NCI-H2107 treated with DMSO at 0.1 percent for 48 hours (cell line): ENCODE results near the gene VMA21.

Experiments
- DNase-seq: peaks from one replicate; lab custom pipeline; 2025; ENCODE audit not compliant: unreplicated experiment; lab: John Stamatoyannopoulos, UW

The VMA21 gene, protein sequence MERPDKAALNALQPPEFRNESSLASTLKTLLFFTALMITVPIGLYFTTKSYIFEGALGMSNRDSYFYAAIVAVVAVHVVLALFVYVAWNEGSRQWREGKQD

DNA sequence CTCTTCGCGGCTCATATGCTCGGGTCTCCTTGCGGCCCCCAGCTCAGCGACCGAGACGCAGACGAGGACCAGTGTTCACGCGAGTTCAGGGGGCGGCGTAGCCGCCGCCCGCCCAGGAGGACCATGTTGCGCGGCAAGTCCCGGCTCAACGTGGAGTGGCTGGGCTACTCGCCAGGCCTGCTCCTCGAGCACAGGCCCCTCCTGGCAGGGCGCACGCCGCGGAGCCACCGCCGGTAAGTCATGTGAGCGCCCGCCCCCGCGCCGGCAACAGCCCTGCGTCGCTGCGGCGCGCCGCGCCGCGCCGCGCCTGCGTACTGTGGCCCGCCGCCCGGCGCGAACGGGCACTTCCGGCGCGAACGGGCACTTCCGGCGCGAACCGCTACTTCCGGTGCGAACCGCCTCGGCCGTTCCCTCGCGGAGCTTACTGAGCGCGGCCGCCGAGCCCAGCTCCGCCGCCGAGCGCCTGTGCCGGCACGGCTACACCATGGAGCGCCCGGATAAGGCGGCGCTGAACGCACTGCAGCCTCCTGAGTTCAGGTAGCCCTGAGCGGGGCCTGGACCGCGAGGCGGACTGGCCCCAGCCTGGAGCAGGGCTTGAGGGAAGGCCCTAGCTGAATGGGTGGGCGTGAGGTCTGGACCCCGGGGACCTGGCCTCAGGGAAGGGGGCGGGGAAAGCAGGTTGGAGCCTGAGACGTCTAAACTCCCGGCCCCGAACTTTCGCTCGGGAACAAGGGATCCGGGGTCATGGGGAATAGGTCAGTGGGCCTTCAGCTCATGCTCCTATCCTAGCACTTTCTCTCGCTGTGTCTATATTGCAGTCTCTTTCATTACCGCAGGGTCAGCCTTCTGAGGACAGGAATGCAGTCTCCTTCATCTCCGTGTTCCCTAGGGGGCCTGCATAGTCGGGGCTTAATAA is at the start of gene VMA21:
Gene VMA21, plus strand, starts transcription at position 382 of the 916 bp plus-strand sequence. Its CDS starts 103 bp downstream, at position 485.
- peak; percentile 62 for DNase-seq

- no peak for DNase-seq
Measured at GRCh38 chrX:151359341-151359740, 37.7 kb upstream of the VMA21 start.

GRCh38 chrX:151359931-151360871 is 36.8 kb upstream of the VMA21 start:
- no peak for DNase-seq

- no peak for DNase-seq
Measured at GRCh38 chrX:151363316-151363715, 33.7 kb upstream of the VMA21 start.

DNA sequence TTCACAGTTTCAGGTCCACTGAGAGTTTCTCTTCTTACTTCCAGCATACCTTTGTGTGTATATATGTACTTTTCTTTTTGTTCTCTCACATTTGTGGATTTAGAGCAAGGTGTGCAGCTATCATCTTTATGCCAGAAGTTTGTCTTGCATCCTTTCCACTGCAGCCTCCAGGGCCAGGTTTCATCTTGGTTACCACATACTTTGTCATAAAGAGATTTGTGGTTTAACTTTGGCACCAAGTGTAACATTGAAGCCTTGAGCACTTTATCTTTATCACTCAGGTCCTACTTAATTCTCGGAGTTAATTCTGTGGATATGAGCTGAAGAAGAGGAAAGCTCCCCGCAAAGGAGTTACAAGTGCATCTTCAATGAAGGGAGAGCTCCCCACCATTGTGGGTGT is 31.4 kb upstream of the VMA21 start:
- DNase-seq, result no peak

DNA sequence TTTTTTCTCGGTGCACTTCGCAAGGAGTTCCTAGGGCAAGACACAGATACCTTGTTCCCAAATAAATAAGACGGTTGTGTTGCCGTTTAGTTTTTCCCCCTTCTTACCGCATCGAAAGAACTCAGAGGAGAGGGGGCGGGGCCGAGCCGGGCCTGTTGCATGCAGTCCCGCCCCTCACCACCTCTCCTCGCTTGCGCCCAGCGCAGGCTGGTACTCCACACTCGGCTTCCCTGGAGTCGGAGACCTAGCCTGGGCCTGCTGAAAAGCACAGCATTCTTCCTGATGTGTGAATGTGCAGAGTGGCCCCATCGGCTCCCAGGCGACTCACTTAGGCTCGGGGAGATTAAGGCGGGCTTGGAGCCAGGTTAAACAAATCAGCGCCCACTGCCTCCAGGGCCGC is 26.1 kb upstream of the VMA21 start:
- no peak for DNase-seq

GRCh38 chrX:151384807-151385206 is 12.2 kb upstream of the VMA21 start:
- DNase-seq, result peak; percentile 55

DNA sequence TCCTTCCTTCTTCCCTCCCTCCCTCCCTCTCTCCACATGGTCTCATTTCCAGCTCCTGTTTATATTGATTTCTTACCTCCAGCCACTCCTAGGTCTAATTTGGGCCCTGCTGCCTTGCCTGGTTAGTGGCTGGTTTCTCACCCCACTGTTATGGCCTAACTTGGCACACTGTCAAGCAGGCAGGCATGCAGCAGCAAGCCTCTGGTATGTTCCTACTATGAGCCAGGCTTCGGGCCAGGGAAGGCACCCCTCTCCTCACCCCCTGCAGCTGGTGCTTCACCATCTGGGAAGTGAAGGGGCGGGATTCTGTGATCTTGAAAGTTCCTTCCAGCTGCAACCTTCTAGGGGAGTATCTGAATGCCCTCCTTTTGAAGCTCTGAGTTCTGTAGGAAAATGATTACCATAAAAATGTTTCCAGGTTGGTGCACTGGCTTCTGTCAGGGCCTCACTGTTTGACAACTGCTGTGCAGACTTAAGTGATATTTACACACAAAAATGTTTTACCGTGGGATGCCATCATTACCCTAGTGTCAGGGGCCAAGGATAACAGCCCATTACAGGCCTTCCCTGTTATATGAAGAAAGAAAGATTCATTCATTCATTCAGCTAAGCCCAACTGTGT is 10.1 kb upstream of the VMA21 start:
- no peak for DNase-seq

- DNase-seq, result no peak
Measured at GRCh38 chrX:151391722-151392121, 5.3 kb upstream of the VMA21 start.

GRCh38 chrX:151393514-151393913 is 3.5 kb upstream of the VMA21 start:
- peak; percentile 33 for DNase-seq

DNA sequence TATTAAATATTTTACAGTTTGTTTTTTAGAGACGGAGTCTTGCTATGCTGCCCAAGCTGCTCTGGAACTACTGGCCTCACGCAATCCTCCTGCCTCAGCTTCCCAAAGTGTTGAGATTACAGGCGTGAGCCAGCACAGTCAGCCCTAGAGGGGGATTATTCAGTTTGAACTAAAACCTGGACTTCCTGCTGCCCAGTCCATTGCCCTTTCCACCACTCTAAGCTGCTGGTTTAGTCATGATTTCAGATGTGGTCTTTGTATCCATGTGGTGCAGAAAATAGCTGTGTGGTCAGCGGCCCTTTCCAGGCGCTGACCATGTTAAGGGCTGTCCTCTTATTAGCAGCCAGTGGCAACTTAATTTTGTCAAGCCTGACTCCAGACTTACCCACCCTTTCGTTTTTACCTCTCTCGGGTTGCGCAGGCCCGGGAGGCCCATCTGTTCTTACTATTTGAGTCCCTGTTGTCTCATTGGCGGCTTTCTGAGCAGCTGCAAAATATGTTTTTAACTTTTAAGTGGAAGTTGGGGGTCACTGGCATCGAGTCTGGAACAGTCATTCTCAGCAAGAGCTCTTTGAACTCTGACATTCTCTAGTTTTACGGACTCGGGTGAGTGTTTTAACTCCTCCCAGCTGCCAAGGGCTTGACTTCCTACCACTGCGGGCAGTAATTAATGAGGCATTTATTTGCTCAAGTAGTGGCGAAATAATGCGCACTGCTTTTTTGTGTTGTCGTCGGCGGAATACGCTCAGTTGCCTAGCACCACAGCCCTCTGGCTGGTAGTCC is 773 bp upstream of the VMA21 start:
- peak; percentile 35 for DNase-seq

DNA sequence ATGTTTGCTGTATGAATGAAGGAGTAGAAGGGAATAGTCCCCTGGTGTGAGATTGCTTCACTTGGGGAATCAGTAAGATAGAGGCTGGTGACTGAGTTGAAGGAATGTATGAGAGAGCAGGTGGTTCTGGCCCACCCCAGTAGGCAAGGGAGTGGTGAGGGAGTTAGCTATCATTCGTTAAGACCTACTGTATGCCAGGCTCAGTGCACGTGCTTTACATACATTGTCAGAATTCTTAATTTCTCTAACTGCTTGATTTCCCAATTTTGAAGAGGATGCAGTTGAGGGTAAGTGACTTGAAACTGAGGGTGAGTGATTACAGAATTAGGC is 700 bp downstream of the VMA21 start:
- DNase-seq, result no peak

- DNase-seq, result no peak
Measured at GRCh38 chrX:151398346-151398745, 1.3 kb downstream of the VMA21 start.

DNA sequence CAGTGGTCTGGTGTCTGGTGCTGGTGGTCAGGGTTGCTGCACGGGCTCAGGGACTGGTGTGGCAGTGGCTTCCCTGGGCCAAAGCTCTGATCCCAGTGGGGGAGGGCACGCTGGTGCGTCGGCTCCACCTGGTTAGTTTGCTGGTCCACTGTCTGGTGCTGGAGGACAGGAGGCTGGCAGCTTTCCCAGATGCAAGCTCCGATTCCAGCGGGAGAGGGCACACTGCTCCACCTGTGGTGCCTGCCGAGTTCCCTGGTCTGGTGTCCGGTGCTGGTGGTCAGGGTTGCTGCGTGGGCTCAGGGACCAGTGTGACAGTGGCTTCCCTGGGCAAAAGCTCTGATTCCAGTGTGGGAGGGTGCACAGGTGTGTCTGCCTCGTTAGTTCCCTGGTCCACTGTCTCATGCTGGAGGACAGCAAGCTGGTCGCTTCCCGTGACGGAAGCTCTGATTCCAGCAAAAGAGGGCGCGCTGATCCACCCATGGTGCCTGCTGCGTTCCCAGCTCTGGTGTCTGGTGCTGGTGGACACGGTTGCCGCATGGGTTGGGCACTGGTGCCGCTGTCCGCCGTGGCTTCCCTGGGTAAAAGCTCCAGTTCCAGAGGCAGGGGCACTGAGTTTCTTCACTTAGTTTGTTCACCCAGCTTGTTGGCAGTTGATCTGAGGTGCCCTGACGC is 5.8 kb downstream of the VMA21 start:
- DNase-seq, result peak; percentile 48

DNA sequence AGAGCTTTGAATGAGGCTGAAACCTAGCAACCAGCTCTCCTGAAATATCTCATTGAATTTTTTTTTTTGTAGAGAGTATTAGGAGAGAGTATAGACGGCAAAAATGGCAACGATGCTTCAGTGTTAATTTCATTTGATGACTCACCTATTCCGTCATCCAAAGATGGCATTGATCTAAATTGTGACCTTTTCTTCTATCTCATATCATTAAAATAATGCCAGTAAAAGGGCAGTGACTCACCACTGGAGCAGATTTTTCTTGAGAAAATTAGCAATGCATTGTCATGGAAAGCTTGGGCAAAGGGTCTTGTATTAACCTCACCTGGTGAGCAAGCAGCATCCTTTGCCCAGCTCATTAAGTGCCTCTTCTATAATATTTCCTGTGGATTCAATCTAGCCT is 19.6 kb downstream of the VMA21 start:
- no peak for DNase-seq

- no peak for DNase-seq
Measured at GRCh38 chrX:151419782-151420181, 22.8 kb downstream of the VMA21 start.

GRCh38 chrX:151424505-151424904 is 27.5 kb downstream of the VMA21 start:
- no peak for DNase-seq

- no peak for DNase-seq
Measured at GRCh38 chrX:151448509-151448908, 51.5 kb downstream of the VMA21 start.

DNA sequence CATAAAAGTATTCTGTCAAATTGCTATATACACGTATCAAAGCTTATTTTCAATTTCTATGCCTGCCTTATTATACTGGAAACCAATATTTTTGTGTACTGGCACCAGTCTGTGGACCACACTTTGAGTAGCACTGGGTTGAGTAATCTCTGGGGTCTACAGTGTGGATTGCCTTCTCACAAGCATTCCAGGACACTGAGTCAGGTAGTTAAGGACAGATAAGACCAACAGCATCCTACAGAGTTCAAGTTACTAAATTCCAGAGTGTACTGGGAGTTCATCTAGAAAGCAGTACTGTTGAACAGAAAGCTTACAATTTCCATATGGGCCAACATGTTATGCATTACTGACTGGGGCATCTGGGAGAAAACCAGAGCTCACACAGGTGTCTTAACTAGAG is 61.8 kb downstream of the VMA21 start:
- DNase-seq, result no peak
